Osteocyte (in vitro differentiated cells): ENCODE measurements around the gene RALGDS. TPM values are rescaled to one million over a fixed set of nuclear protein-coding genes. Genes with fewer than 3 reads are reported as not detected.

Experiments
- DNase-seq: peaks from one replicate; pipeline ENCODE4 v3.0.0; 2021; ENCODE audit warnings: mixed read lengths; ENCODE audit not compliant: unreplicated experiment; ENCODE audit errors: extremely low spot score
- H3K27ac Mint-ChIP-seq: one replicate; pipeline ENCODE4 v1.8.0; 2021; ENCODE audit warnings: mild to moderate bottlenecking, mixed read lengths; ENCODE audit not compliant: unreplicated experiment
- H3K27me3 Mint-ChIP-seq: one replicate; pipeline ENCODE4 v1.8.0; 2021; ENCODE audit warnings: mixed read lengths; ENCODE audit not compliant: unreplicated experiment
- H3K36me3 Mint-ChIP-seq: one replicate; pipeline ENCODE4 v1.8.0; 2021; ENCODE audit warnings: mixed read lengths; ENCODE audit not compliant: unreplicated experiment
- H3K4me1 Mint-ChIP-seq: one replicate; pipeline ENCODE4 v1.8.0; 2021; ENCODE audit warnings: mixed read lengths; ENCODE audit not compliant: unreplicated experiment
- H3K4me3 Mint-ChIP-seq: one replicate; pipeline ENCODE4 v1.8.0; 2021; ENCODE audit warnings: mild to moderate bottlenecking, moderate library complexity, mixed read lengths; ENCODE audit not compliant: unreplicated experiment
- H3K9me3 Mint-ChIP-seq: one replicate; pipeline ENCODE4 v1.8.0; 2021; ENCODE audit warnings: mixed read lengths; ENCODE audit not compliant: unreplicated experiment
- total RNA-seq: library from RNA; stranded (reverse); gene quantifications from 2 replicates; pipeline ENCODE4 v1.2.1, GENCODE V29; 2021
- TF ChIP-seq, protein P1 (sequence below): fragments of 200-600 bp; sonication (generic); IDR thresholded peaks from 2 replicates; pipeline ENCODE4 v1.5.0; 2021; ENCODE audit warnings: antibody characterized with exemption, mild to moderate bottlenecking, moderate library complexity

The RALGDS gene
- total RNA-seq, 1 donor from 2014 or later, result 38.4 TPM

DNA sequence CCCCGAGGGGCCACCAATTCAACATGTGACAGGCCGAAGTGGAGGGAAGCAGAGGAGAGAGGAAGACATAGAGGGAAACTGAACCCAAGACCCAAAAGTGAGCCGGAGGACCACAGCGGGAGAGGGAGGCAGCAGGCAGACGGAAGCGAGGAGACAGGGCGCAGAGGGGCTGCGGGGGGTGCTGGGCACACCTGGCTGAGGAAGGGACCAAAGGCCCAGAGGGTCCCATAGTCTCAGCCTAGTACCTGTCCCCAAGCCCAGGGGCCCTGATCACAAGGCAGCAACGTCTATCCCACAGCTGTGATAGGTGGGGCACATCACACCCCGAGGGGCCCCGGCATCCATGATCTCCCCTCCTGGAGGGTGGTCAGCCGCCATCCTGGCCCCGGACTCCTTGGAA lies 7.1 kb upstream of the RALGDS start:
- H3K4me3 Mint-ChIP-seq, result no peak overlapping the region

DNA sequence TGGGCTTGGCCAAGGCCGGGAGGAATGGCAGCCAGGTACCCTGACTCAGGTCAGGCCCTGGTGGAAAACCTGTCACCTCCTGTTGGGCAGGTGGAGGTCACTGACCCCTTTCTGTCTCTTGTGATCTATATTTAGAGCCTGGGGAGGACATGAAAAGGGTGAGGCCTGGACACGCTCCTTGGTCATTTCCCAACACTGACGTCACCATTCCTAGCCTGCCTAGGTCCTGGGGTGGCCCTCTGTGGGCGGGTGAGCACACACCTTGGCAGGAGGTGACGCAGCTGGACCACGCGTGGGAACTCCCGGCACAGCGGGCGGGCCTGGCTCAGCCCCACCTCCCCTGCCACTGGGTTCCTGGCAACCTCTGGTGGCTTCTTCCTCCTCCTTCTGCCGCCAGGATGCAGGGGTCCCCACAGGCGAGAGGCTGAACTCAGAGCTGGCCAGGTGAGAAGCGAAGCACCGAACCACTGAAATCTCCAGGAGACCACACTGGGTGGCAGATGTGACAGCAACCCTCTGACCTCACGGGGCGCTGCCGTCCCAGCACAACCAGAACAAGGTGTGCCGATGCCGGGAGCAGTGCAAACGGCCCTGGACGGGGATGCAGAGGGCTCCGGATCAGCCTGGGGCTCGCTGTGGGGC lies 6.4 kb upstream of the RALGDS start:
- no peak overlapping the region for H3K27ac Mint-ChIP-seq
- peaks cover 5% of the 10 kb centered on the region for H3K36me3 Mint-ChIP-seq
- H3K9me3 Mint-ChIP-seq, result no peaks in the 10 kb centered on the region
- no peak for DNase-seq
- no peaks in the 10 kb centered on the region for H3K27me3 Mint-ChIP-seq
- peaks cover 44% of the 10 kb centered on the region for H3K4me1 Mint-ChIP-seq
- TF ChIP-seq, protein P1, sequence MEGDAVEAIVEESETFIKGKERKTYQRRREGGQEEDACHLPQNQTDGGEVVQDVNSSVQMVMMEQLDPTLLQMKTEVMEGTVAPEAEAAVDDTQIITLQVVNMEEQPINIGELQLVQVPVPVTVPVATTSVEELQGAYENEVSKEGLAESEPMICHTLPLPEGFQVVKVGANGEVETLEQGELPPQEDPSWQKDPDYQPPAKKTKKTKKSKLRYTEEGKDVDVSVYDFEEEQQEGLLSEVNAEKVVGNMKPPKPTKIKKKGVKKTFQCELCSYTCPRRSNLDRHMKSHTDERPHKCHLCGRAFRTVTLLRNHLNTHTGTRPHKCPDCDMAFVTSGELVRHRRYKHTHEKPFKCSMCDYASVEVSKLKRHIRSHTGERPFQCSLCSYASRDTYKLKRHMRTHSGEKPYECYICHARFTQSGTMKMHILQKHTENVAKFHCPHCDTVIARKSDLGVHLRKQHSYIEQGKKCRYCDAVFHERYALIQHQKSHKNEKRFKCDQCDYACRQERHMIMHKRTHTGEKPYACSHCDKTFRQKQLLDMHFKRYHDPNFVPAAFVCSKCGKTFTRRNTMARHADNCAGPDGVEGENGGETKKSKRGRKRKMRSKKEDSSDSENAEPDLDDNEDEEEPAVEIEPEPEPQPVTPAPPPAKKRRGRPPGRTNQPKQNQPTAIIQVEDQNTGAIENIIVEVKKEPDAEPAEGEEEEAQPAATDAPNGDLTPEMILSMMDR, result no peak
- no peak overlapping the region for H3K4me3 Mint-ChIP-seq

More for the DNA sequence above, 7.1 kb upstream of the RALGDS start:
- no peak for DNase-seq
- H3K9me3 Mint-ChIP-seq, result no peaks in the 10 kb centered on the region
- peaks cover 5% of the 10 kb centered on the region for H3K36me3 Mint-ChIP-seq
- no peaks in the 10 kb centered on the region for H3K27me3 Mint-ChIP-seq
- TF ChIP-seq, protein P1, result no peak
- peaks cover 43% of the 10 kb centered on the region for H3K4me1 Mint-ChIP-seq
- H3K27ac Mint-ChIP-seq, result no peak overlapping the region

DNA sequence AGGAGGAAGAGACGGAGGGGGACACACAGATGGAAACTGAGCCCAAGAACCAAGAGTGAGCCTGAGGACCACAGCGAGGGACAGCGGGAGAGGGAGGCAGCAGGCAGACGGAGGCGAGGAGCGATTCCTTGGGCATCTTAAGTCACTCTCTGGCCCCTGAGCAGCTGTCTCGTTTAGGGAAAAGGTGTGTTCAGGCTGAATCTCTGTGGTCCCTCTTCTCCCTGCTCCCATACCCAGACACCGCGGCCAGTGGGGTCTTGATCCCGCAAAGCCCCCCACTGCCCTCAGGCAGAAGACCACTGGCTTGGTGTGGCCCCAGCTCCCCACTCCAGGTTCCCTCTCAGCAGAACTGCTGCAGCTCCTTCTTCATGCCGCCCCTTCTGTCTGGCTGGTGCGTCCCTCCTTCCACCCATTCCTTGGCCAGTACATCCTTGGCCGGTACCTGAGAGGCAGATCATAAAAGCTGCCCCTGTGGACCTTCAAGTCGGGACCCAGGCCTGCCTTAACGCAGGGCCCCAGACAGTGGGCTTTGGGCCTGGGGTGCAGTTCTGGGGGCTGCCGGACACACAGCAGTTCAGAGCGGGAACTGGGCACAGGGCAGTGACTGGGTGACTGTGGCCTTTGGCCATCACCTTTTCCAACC lies 5.8 kb upstream of the RALGDS start:
- Mint-ChIP-seq H3K9me3 (no peaks in the 10 kb centered on the region), H3K36me3 (peaks cover 5% of the 10 kb centered on the region), H3K27me3 (no peaks in the 10 kb centered on the region), H3K27ac (peak overlapping the region; percentile 74), H3K4me1 (peaks cover 43% of the 10 kb centered on the region), H3K4me3 (peak overlapping the region; percentile 57)
- TF ChIP-seq, protein P1, result no peak
- DNase-seq, result no peak

DNA sequence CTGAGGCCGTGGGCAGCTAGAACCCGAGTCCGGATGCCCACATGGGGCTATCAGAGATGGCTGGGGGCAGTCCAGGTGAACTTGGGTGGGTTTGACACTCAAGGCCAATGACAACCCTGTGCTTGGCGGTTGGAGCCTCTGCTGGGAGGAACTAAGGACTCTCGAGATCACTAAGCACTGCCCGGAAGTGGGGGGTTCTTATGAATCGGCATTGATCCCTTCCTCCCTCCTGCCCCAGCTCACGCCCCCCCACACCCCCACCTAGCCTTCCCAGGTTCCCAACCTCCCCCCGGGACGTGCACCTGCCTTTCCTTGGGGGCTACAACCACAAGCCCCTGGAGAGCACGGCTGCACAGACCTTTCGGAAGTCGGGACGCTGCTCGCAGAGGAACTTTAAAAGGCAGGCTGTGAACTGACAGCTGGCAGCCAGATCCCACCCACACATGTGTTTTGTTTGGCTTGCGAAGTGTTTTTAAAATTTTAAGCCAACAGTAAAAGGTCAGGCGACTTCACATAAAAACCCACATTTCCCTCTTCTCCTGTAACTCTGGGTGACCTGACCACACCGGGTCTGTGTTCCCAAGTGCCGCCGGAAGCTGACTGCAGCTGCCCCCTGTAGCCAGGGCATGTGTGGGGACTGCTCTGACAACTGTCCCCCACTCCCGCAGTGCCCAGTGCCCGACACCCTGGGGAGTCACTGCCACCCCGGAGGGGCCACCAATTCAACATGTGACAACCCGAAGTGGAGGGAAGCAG lies 5.1 kb upstream of the RALGDS start:
- peak overlapping the region; percentile 74 for H3K27ac Mint-ChIP-seq
- TF ChIP-seq, protein P1, result no peak
- H3K4me1 Mint-ChIP-seq, result peaks cover 44% of the 10 kb centered on the region
- no peak for DNase-seq
- H3K36me3 Mint-ChIP-seq, result peaks cover 5% of the 10 kb centered on the region
- no peaks in the 10 kb centered on the region for H3K27me3 Mint-ChIP-seq
- H3K9me3 Mint-ChIP-seq, result no peaks in the 10 kb centered on the region
- H3K4me3 Mint-ChIP-seq, result peak overlapping the region; percentile 57

DNA sequence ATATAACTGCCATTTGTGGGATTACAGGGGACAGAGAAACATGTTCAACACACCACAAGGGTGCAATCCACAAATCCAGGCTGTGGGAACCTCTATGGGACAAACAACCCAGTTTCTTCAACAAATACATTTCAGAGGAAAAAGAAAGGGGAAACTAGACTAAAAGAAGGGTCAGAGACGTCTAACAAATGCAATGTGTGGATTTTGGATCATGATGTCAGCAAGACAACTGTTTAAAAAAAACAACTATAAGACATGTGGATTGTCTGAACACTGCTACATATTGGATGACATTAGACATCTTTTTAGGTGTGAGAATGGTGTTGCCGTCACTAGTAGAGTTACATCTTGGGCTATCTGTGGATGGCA lies 3.9 kb upstream of the RALGDS start:
- no peaks in the 10 kb centered on the region for H3K9me3 Mint-ChIP-seq
- H3K27me3 Mint-ChIP-seq, result no peaks in the 10 kb centered on the region
- no peak overlapping the region for H3K27ac Mint-ChIP-seq
- no peak overlapping the region for H3K4me3 Mint-ChIP-seq
- DNase-seq, result no peak
- H3K36me3 Mint-ChIP-seq, result peaks cover 5% of the 10 kb centered on the region
- TF ChIP-seq, protein P1, result no peak
- peaks cover 52% of the 10 kb centered on the region for H3K4me1 Mint-ChIP-seq
